ENCODE measurements around the gene NT5E. TPM values are rescaled to one million over a fixed set of nuclear protein-coding genes. Genes with fewer than 3 reads are reported as not detected.

NT5E gene
- polyA plus RNA-seq, 1 of the 3 experiments (the other 2 are of a cell fraction), result 443 TPM

DNA sequence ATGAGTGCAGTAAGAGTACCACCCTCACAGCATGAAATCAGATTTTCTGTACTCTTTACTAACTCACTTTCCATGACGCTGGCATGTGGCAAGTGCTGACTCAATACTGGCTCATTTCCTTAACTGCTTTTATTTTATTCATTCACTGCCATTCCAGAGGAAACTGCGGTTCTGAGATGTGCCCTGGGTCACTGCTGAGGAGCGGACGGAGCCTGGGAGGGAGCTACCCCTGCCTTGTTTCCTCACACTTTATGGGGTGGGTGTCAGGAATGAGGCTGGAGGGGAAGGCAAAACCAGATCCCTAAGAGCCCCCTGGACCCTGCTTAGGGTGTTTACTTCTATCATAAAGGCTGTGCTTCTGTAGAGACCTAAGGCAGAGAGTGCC is 14.4 kb downstream of the NT5E start (continued):
- TF ChIP-seq, protein P1, sequence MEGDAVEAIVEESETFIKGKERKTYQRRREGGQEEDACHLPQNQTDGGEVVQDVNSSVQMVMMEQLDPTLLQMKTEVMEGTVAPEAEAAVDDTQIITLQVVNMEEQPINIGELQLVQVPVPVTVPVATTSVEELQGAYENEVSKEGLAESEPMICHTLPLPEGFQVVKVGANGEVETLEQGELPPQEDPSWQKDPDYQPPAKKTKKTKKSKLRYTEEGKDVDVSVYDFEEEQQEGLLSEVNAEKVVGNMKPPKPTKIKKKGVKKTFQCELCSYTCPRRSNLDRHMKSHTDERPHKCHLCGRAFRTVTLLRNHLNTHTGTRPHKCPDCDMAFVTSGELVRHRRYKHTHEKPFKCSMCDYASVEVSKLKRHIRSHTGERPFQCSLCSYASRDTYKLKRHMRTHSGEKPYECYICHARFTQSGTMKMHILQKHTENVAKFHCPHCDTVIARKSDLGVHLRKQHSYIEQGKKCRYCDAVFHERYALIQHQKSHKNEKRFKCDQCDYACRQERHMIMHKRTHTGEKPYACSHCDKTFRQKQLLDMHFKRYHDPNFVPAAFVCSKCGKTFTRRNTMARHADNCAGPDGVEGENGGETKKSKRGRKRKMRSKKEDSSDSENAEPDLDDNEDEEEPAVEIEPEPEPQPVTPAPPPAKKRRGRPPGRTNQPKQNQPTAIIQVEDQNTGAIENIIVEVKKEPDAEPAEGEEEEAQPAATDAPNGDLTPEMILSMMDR (IDR thresholded peaks at IDR 0.05), result no peak
- TF ChIP-seq TEAD4 (IDR thresholded peaks at IDR 0.05; ENCODE audit: borderline replicate concordance, insufficient read depth), result peak; percentile 95
- no peak for TF ChIP-seq NRF1 (IDR thresholded peaks at IDR 0.05; ENCODE audit: low read depth, low read length)

DNA sequence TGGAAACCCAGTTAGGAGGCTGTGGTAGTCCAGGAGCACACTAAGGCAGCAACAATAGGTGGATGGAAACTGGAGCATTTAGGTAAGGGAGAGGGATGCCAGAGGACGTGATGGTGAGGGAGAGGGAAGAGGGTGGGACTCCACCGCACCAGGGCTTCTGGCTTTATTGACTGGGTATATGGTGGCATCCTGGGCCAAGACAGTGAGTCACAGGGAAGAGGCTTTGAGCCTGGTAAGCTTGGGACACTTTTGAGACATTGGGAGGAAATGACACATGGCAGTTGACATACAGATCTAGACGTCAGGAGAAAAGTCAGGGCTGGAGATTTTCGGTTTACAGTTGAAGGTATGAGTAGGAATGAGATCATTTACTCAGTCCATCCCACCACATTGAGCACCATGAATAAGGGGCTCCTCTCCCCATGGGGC is 14.9 kb downstream of the NT5E start:
- Histone ChIP-seq H3K27me3 (ENCODE audit: insufficient read depth) (no peaks in the 10 kb centered on the region), H2AFZ (ENCODE audit: low read depth) (no peak overlapping the region), H3F3A (replicated peaks; ENCODE audit: insufficient read depth) (peaks cover 77% of the 10 kb centered on the region), H3K79me2 (ENCODE audit: insufficient read depth) (peaks cover 81% of the 10 kb centered on the region), H3K9ac (peak overlapping the region; percentile 92), H3K4me1 (ENCODE audit: control insufficient read depth in 1 of 2, insufficient read depth in 2 of 2, low read depth in 1 of 2, low read length in 1 of 2) (peaks cover 8 to 86% of the 10 kb centered on the region in 2 experiments), H3K9me2 (no peaks in the 10 kb centered on the region), H4K20me1 (ENCODE audit: insufficient read depth) (no peaks in the 10 kb centered on the region), H3K27ac (ENCODE audit: low read depth in 2 of 2, low read length in 1 of 2) (peak overlapping the region; percentile 88 to 100), H3K36me3 (replicated peaks in 1 of 2; ENCODE audit: control insufficient read depth in 1 of 2, insufficient read depth in 2 of 2, low read length in 1 of 2) (peaks cover 36 to 47% of the 10 kb centered on the region in 2 experiments), H3K9me3 (no peaks in the 10 kb centered on the region), H3K4me2 (peak overlapping the region; percentile 80), H3K4me3 (ENCODE audit: low read depth in 2 of 2, low read length in 1 of 2) (peak overlapping the region in 1 of 2 experiments; percentile 42; a peak in 3 of 4 replicates)
- ChIA-PET POLR2A (no interaction called here), CTCF (interaction anchor here (1.1 to 1.8 kb wide), 2 partner anchors 72 to 141 kb away, joined by 4 read pairs; no protein-coding TSS in a partner anchor)
- DNase-seq, result no peak
- 3% methylated on average over 4 of the region's 4 CpGs for WGBS (ENCODE audit: low lambda C conversion rate)
- TF ChIP-seq CHD2 (IDR thresholded peaks at IDR 0.05; ENCODE audit: low read length, partially characterized antibody), result no peak
- 0 out of 2 replicates have a peak, but pooled peaks have one; percentile 20 for TF ChIP-seq ELF1 (IDR thresholded peaks at IDR 0.05)
- TF ChIP-seq FOXM1 (IDR thresholded peaks at IDR 0.05; ENCODE audit: low read depth), result peak; percentile 82
- TF ChIP-seq, protein P2, sequence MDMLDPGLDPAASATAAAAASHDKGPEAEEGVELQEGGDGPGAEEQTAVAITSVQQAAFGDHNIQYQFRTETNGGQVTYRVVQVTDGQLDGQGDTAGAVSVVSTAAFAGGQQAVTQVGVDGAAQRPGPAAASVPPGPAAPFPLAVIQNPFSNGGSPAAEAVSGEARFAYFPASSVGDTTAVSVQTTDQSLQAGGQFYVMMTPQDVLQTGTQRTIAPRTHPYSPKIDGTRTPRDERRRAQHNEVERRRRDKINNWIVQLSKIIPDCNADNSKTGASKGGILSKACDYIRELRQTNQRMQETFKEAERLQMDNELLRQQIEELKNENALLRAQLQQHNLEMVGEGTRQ (IDR thresholded peaks at IDR 0.05; ENCODE audit: borderline replicate concordance, low read depth, low read length), result no peak
- no peak for TF ChIP-seq GATA2 (CRISPR knock-in tag; IDR thresholded peaks at IDR 0.05)
- peak; percentile 51; the same call in 1 of the 2 replicates for TF ChIP-seq POLR2AphosphoS5 (IDR thresholded peaks at IDR 0.05; ENCODE audit: low read depth, low read length)
- no peak for TF ChIP-seq RCOR1 (IDR thresholded peaks at IDR 0.05; ENCODE audit: low read length)
- TF ChIP-seq EZH2phosphoT487 (IDR thresholded peaks at IDR 0.05; ENCODE audit: borderline replicate concordance, low read depth), result no peak
- no peak for TF ChIP-seq SMC3 (IDR thresholded peaks at IDR 0.05; ENCODE audit: low read depth, low read length)
- TF ChIP-seq MXI1 (IDR thresholded peaks at IDR 0.05; ENCODE audit: low read depth, low read length), result no peak
- TF ChIP-seq, protein P1 (IDR thresholded peaks at IDR 0.05), result no peak
- no peak for TF ChIP-seq MEF2A (IDR thresholded peaks at IDR 0.05; ENCODE audit: borderline replicate concordance, low read depth)
- peak; percentile 66; the same call in 1 of the 2 replicates for TF ChIP-seq TEAD4 (IDR thresholded peaks at IDR 0.05; ENCODE audit: borderline replicate concordance, insufficient read depth)
- TF ChIP-seq RFX5 (IDR thresholded peaks at IDR 0.05; ENCODE audit: low read length), result no peak
- TF ChIP-seq, protein P3, sequence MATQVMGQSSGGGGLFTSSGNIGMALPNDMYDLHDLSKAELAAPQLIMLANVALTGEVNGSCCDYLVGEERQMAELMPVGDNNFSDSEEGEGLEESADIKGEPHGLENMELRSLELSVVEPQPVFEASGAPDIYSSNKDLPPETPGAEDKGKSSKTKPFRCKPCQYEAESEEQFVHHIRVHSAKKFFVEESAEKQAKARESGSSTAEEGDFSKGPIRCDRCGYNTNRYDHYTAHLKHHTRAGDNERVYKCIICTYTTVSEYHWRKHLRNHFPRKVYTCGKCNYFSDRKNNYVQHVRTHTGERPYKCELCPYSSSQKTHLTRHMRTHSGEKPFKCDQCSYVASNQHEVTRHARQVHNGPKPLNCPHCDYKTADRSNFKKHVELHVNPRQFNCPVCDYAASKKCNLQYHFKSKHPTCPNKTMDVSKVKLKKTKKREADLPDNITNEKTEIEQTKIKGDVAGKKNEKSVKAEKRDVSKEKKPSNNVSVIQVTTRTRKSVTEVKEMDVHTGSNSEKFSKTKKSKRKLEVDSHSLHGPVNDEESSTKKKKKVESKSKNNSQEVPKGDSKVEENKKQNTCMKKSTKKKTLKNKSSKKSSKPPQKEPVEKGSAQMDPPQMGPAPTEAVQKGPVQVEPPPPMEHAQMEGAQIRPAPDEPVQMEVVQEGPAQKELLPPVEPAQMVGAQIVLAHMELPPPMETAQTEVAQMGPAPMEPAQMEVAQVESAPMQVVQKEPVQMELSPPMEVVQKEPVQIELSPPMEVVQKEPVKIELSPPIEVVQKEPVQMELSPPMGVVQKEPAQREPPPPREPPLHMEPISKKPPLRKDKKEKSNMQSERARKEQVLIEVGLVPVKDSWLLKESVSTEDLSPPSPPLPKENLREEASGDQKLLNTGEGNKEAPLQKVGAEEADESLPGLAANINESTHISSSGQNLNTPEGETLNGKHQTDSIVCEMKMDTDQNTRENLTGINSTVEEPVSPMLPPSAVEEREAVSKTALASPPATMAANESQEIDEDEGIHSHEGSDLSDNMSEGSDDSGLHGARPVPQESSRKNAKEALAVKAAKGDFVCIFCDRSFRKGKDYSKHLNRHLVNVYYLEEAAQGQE (IDR thresholded peaks at IDR 0.05; ENCODE audit: low read depth, low read length), result peak; percentile 33; the same call in 1 of the 2 replicates
- TF ChIP-seq, protein P4, sequence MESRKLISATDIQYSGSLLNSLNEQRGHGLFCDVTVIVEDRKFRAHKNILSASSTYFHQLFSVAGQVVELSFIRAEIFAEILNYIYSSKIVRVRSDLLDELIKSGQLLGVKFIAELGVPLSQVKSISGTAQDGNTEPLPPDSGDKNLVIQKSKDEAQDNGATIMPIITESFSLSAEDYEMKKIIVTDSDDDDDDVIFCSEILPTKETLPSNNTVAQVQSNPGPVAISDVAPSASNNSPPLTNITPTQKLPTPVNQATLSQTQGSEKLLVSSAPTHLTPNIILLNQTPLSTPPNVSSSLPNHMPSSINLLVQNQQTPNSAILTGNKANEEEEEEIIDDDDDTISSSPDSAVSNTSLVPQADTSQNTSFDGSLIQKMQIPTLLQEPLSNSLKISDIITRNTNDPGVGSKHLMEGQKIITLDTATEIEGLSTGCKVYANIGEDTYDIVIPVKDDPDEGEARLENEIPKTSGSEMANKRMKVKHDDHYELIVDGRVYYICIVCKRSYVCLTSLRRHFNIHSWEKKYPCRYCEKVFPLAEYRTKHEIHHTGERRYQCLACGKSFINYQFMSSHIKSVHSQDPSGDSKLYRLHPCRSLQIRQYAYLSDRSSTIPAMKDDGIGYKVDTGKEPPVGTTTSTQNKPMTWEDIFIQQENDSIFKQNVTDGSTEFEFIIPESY (IDR thresholded peaks at IDR 0.05; ENCODE audit: borderline replicate concordance, low read depth), result peak; percentile 82; the same call in 1 of the 2 replicates
- TF ChIP-seq EP300 (IDR thresholded peaks at IDR 0.05; ENCODE audit: borderline replicate concordance in 1 of 2, low read depth in 1 of 2, low read length in 1 of 2), result peak in 1 of 2 experiments; percentile 98; a peak in 2 of 4 replicates
- peak; percentile 91; the same call in 1 of the 2 replicates for TF ChIP-seq RXRA (IDR thresholded peaks at IDR 0.05; ENCODE audit: borderline replicate concordance, low read depth)
- peak; percentile 96 for TF ChIP-seq FOSL2 (IDR thresholded peaks at IDR 0.05; ENCODE audit: borderline replicate concordance, low read depth)
